ENCODE results near the gene ARHGAP44. TPM values are rescaled to one million over a fixed set of nuclear protein-coding genes. Genes with fewer than 3 reads are reported as not detected.

Gene ARHGAP44
- total RNA-seq, 1 experiment from 2014 or later, result 7.3 TPM

GRCh38 chr17:12955521-12955920, 166.2 kb downstream of the ARHGAP44 start:
- H3K79me2 ChIP-seq (ENCODE audit: insufficient read depth, low read length), result no peaks in the 10 kb centered on the region
- H3K9me2 ChIP-seq (ENCODE audit: insufficient read depth), result no peaks in the 10 kb centered on the region
- no peak overlapping the region for H2AFZ ChIP-seq (ENCODE audit: low read depth, low read length, poor library complexity, severe bottlenecking)
- BruUV-seq (replicated peaks), result no TSS peak
- no peaks in the 10 kb centered on the region for H3K27me3 ChIP-seq (ENCODE audit: insufficient read depth, low read length)
- H3K4me1 ChIP-seq (ENCODE audit: control insufficient read depth in 1 of 2, insufficient read depth in 2 of 2, low read length in 2 of 2), result no peaks in the 10 kb centered on the region
- H3K4me3 ChIP-seq (replicated peaks in 1 of 2; ENCODE audit: low read depth in 1 of 2, low read length in 2 of 2), result no peak overlapping the region
- H3K9me3 ChIP-seq (ENCODE audit: control insufficient read depth in 1 of 2, insufficient read depth in 1 of 2, low read depth in 1 of 2, low read length in 2 of 2), result no peaks in the 10 kb centered on the region
- ATAC-seq, result no peak
- no peak overlapping the region for H3K27ac ChIP-seq (ENCODE audit: low read depth, low read length)
- H3K36me3 ChIP-seq (ENCODE audit: control insufficient read depth in 1 of 2, insufficient read depth in 2 of 2, low read length in 2 of 2), result no peaks in the 10 kb centered on the region
- no peak overlapping the region for H3K9ac ChIP-seq (ENCODE audit: low read length)
- ChIA-PET POLR2A (no interaction called here), CTCF (no interaction called here), RAD21 (ENCODE audit: low non-redundant PET in 1 of 2, low total read pairs in 2 of 2, uncharacterized antibody in 2 of 2, unreplicated experiment in 2 of 2) (no interaction called here)
- no peak overlapping the region for H3K4me2 ChIP-seq (ENCODE audit: low read length)
- TF ChIP-seq POLR2AphosphoS5 (IDR thresholded peaks at IDR 0.05; ENCODE audit: low read depth, low read length) (no peak), SP1 (IDR thresholded peaks at IDR 0.05; ENCODE audit: low read depth) (no peak), CTCF (IDR thresholded peaks at IDR 0.05 in 2 of 3, conservative IDR thresholded peaks at IDR 0.05 in 1 of 3; ENCODE audit: borderline replicate concordance in 1 of 3, insufficient read depth in 1 of 3, low read depth in 2 of 3, low read length in 2 of 3) (no peak), CEBPB (IDR thresholded peaks at IDR 0.05; ENCODE audit: low read depth) (no peak), JUND (IDR thresholded peaks at IDR 0.05) (no peak), SIN3A (IDR thresholded peaks at IDR 0.05; ENCODE audit: low read depth) (no peak), RAD21 (IDR thresholded peaks at IDR 0.05; ENCODE audit: low read depth) (no peak), SRF (IDR thresholded peaks at IDR 0.05; ENCODE audit: low read depth) (no peak), EZH2 (IDR thresholded peaks at IDR 0.05) (no peak), FOSL1 (IDR thresholded peaks at IDR 0.05; ENCODE audit: low read depth) (no peak), YY1 (IDR thresholded peaks at IDR 0.05; ENCODE audit: extremely low read depth, insufficient replicate concordance, low read depth, low read length) (no peak), POLR2A (IDR thresholded peaks at IDR 0.05; ENCODE audit: borderline replicate concordance, extremely low read depth, insufficient read depth, insufficient read length) (no peak), EZH2phosphoT487 (IDR thresholded peaks at IDR 0.05; ENCODE audit: borderline replicate concordance) (no peak), ZBTB33 (IDR thresholded peaks at IDR 0.05; ENCODE audit: extremely low read depth, insufficient replicate concordance, low read length) (no peak)
- no peaks in the 10 kb centered on the region for H4K20me1 ChIP-seq (ENCODE audit: insufficient read depth)
- intact Hi-C loops (cut with micrococcal nuclease), result no loop called here
- DNase-seq (ENCODE audit: low read depth, low spot score), result no peak
